Progenitor cell of endocrine pancreas (in vitro differentiated cells): ENCODE measurements around the gene DMAC2L. TPM values are rescaled to one million over a fixed set of nuclear protein-coding genes. Genes with fewer than 3 reads are reported as not detected.

Experiments
- DNase-seq: peaks from one replicate; pipeline ENCODE4 v3.0.0; 2021; ENCODE audit warnings: low spot score; ENCODE audit not compliant: unreplicated experiment
- H3K27ac Mint-ChIP-seq: 2 replicates; pipeline ENCODE4 v1.8.0; 2021; ENCODE audit warnings: mild to moderate bottlenecking, moderate library complexity, mixed read lengths
- H3K27me3 Mint-ChIP-seq: 2 replicates; pipeline ENCODE4 v1.8.0; 2021; ENCODE audit warnings: mixed read lengths
- H3K36me3 Mint-ChIP-seq: 2 replicates; pipeline ENCODE4 v1.8.0; 2022; ENCODE audit warnings: mixed read lengths; ENCODE audit not compliant: insufficient read depth
- H3K4me1 Mint-ChIP-seq: 2 replicates; pipeline ENCODE4 v1.8.0; 2021; ENCODE audit warnings: low read depth, mixed read lengths
- H3K4me3 Mint-ChIP-seq: 2 replicates; pipeline ENCODE4 v1.8.0; 2021; ENCODE audit warnings: low read depth, mild to moderate bottlenecking, moderate library complexity, mixed read lengths
- H3K9me3 Mint-ChIP-seq: 2 replicates; pipeline ENCODE4 v1.8.0; 2021; ENCODE audit warnings: low read depth, mixed read lengths
- CTCF ChIP-seq: fragments of 200-600 bp; sonication (generic); IDR thresholded peaks from one replicate; pipeline ENCODE4 v1.5.0; 2021; ENCODE audit warnings: antibody characterized with exemption, mild to moderate bottlenecking; ENCODE audit not compliant: unreplicated experiment
- total RNA-seq: library from RNA; stranded (reverse); gene quantifications from 2 replicates; pipeline ENCODE4 v1.2.1, GENCODE V29; 2021

Gene DMAC2L
- total RNA-seq, 1 donor from 2014 or later, result 19.6 TPM

GRCh38 chr14:50347521-50347920 is 35.4 kb downstream of the DMAC2L start:
- H3K36me3 Mint-ChIP-seq, result no peaks in the 10 kb centered on the region
- H3K27me3 Mint-ChIP-seq, result peaks cover 9% of the 10 kb centered on the region
- TF ChIP-seq CTCF, result no peak
- H3K4me1 Mint-ChIP-seq, result peaks cover 3% of the 10 kb centered on the region
- H3K4me3 Mint-ChIP-seq, result no peak overlapping the region
- H3K9me3 Mint-ChIP-seq, result no peaks in the 10 kb centered on the region
- H3K27ac Mint-ChIP-seq, result no peak overlapping the region
- no peak for DNase-seq

- TF ChIP-seq CTCF, result no peak
- Mint-ChIP-seq H3K4me1 (no peaks in the 10 kb centered on the region), H3K4me3 (no peak overlapping the region), H3K9me3 (no peaks in the 10 kb centered on the region), H3K27me3 (peaks cover 7% of the 10 kb centered on the region), H3K36me3 (no peaks in the 10 kb centered on the region), H3K27ac (no peak overlapping the region)
- no peak for DNase-seq
Measured at GRCh38 chr14:50348933-50349332, 36.8 kb downstream of the DMAC2L start.

- no peaks in the 10 kb centered on the region for H3K36me3 Mint-ChIP-seq
- H3K4me3 Mint-ChIP-seq, result no peak overlapping the region
- no peak for TF ChIP-seq CTCF
- peaks cover 7% of the 10 kb centered on the region for H3K27me3 Mint-ChIP-seq
- no peak for DNase-seq
- H3K4me1 Mint-ChIP-seq, result no peaks in the 10 kb centered on the region
- H3K9me3 Mint-ChIP-seq, result no peaks in the 10 kb centered on the region
- no peak overlapping the region for H3K27ac Mint-ChIP-seq
Measured at GRCh38 chr14:50350975-50351374, 38.9 kb downstream of the DMAC2L start.

- H3K4me3 Mint-ChIP-seq, result no peak overlapping the region
- H3K27ac Mint-ChIP-seq, result no peak overlapping the region
- no peaks in the 10 kb centered on the region for H3K9me3 Mint-ChIP-seq
- DNase-seq, result no peak
- TF ChIP-seq CTCF, result no peak
- no peaks in the 10 kb centered on the region for H3K36me3 Mint-ChIP-seq
- H3K27me3 Mint-ChIP-seq, result peaks cover 3% of the 10 kb centered on the region
- no peaks in the 10 kb centered on the region for H3K4me1 Mint-ChIP-seq
Measured at GRCh38 chr14:50352584-50352983, 40.5 kb downstream of the DMAC2L start.

GRCh38 chr14:50353126-50353525 is 41.0 kb downstream of the DMAC2L start:
- H3K4me1 Mint-ChIP-seq, result no peaks in the 10 kb centered on the region
- no peaks in the 10 kb centered on the region for H3K36me3 Mint-ChIP-seq
- no peak overlapping the region for H3K27ac Mint-ChIP-seq
- peaks cover under 1% of the 10 kb centered on the region for H3K27me3 Mint-ChIP-seq
- no peaks in the 10 kb centered on the region for H3K9me3 Mint-ChIP-seq
- DNase-seq, result no peak
- H3K4me3 Mint-ChIP-seq, result no peak overlapping the region
- no peak for TF ChIP-seq CTCF
